OCI-LY7 (cell line): ENCODE results near the gene PIK3C2A. TPM values are rescaled to one million over a fixed set of nuclear protein-coding genes. Genes with fewer than 3 reads are reported as not detected.

Source experiments
- BruUV-seq: library from RNA; stranded (reverse); fragments of 400-500 nt; replicated peaks from 2 replicates; lab custom pipeline; 2021; lab: Mats Ljungman, UMichigan
- CTCF ChIA-PET: fragments of 300-600 bp; sonication (Branson Sonifier 250); formaldehyde crosslinking; loops from one replicate; lab custom pipeline; 2022; ENCODE audit warnings: antibody characterized with exemption; ENCODE audit not compliant: unreplicated experiment; lab: Charles Lee
- POLR2A ChIA-PET: fragments of 300-600 bp; sonication (Branson Sonifier 250); formaldehyde crosslinking; loops from one replicate; lab custom pipeline; 2022; ENCODE audit warnings: antibody characterized with exemption; lab: Charles Lee
- DNase-seq: peaks from one replicate; pipeline ENCODE4 v3.0.0-alpha.2; 2015; ENCODE audit warnings: low spot score
- H2AFZ ChIP-seq: fragments of 200-600 bp; sonication (generic), shearing (Covaris generic); 2 replicates; pipeline ENCODE4 v1.6.1; 2014; ENCODE audit warnings: mild to moderate bottlenecking, antibody characterized with exemption, low read length, moderate library complexity
- H3K27ac ChIP-seq: fragments of 200-600 bp; sonication (generic); 2 replicates; pipeline ENCODE4 v1.5.1; 2014; ENCODE audit warnings: mixed run types, low read depth, mild to moderate bottlenecking, moderate library complexity, low read length, inconsistent platforms; ENCODE audit not compliant: poor library complexity, severe bottlenecking
- H3K36me3 ChIP-seq: fragments of 200-600 bp; sonication (generic); 2 replicates; pipeline ENCODE4 v1.6.1; 2014; ENCODE audit warnings: mild to moderate bottlenecking, antibody characterized with exemption, low read length, moderate library complexity, mixed read lengths; ENCODE audit not compliant: insufficient read depth
- H3K4me1 ChIP-seq: fragments of 200-600 bp; sonication (generic); 2 replicates; pipeline ENCODE4 v1.5.1; 2014; ENCODE audit warnings: mild to moderate bottlenecking, low read length; ENCODE audit not compliant: insufficient read depth, poor library complexity, severe bottlenecking
- H3K4me2 ChIP-seq: fragments of 200-600 bp; sonication (generic); 2 replicates; pipeline ENCODE4 v1.6.1; 2014; ENCODE audit warnings: mild to moderate bottlenecking, low read length
- H3K4me3 ChIP-seq: fragments of 200-600 bp; sonication (generic); 2 replicates; pipeline ENCODE4 v1.5.1; 2014; ENCODE audit warnings: mild to moderate bottlenecking, low read depth, low read length; ENCODE audit not compliant: poor library complexity, severe bottlenecking
- H3K79me2 ChIP-seq: fragments of 200-600 bp; sonication (generic); 2 replicates; pipeline ENCODE4 v1.6.1; 2016; ENCODE audit warnings: low read depth, mild to moderate bottlenecking, low read length, moderate library complexity, mixed read lengths; ENCODE audit not compliant: insufficient read depth
- H3K9me2 ChIP-seq: fragments of 200-600 bp; sonication (generic); 2 replicates; pipeline ENCODE4 v1.6.1; 2016; ENCODE audit warnings: mild to moderate bottlenecking, low read length, mixed read lengths; ENCODE audit not compliant: insufficient read depth
- H3K9me3 ChIP-seq: fragments of 200-600 bp; sonication (generic); 2 replicates; pipeline ENCODE4 v1.6.1; 2014; ENCODE audit warnings: mild to moderate bottlenecking, mixed run types, low read length, mixed read lengths
- H4K20me1 ChIP-seq: fragments of 200-600 bp; sonication (generic); 2 replicates; pipeline ENCODE4 v1.6.1; 2014; ENCODE audit warnings: mild to moderate bottlenecking, antibody characterized with exemption, low read length, moderate library complexity, mixed read lengths; ENCODE audit not compliant: insufficient read depth
- EZH2phosphoT487 ChIP-seq: fragments of 200-600 bp; sonication (generic); IDR thresholded peaks from 2 replicates; pipeline ENCODE4 v1.6.1; 2018; ENCODE audit warnings: low read depth, borderline replicate concordance, mild to moderate bottlenecking, mixed run types, antibody characterized with exemption, low read length, moderate library complexity, mixed read lengths
- intact Hi-C: fragments of 100-400 bp; cut with micrococcal nuclease; formaldehyde crosslinking; loops from one replicate; pipeline ENCODE4 v1.10.0; 2022; ENCODE audit not compliant: unreplicated experiment
- total RNA-seq, 2 experiments: library from RNA; depleted of rRNA in 1 of 2; stranded (reverse); fragments of >200 nt in 1 of 2; shearing (Covaris generic) in 1 of 2; gene quantifications; 2 replicates each; pipeline ENCODE4 v1.2.3, GENCODE V29; 2014 to 2022
- TF ChIP-seq, protein P1 (sequence below): fragments of 200-600 bp; sonication (generic); conservative IDR thresholded peaks from 2 replicates; pipeline ENCODE4 v1.5.1; 2014; ENCODE audit warnings: mild to moderate bottlenecking, antibody characterized with exemption, low read length, moderate library complexity, mixed read lengths

PIK3C2A gene
- total RNA-seq, 2 experiments from 2014 or later: 17.4 to 41.8 TPM

DNA sequence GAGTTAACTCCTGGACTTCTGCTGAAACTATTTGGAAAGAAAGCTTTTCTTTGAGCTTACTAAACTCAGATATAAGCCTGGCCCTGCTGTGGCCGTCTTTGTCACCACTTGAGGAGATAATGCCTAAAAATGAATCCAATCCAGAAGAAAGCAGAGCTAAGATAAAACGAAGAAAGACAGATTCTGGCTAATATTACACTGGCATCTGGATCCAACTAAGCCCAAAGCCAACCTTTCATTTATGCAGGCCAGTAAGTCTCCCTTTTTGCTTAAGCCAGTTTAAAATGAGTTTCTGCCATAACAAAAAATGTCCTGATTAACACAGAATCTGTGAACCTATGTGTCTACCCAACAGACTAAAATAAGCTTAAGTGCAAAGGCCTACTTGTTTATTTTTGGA is 34.5 kb downstream of the PIK3C2A start:
- CTCF ChIA-PET: no interaction called here
- H3K79me2 ChIP-seq: peaks cover 46% of the 10 kb centered on the region

GRCh38 chr11:17171916-17172315 is 35.9 kb downstream of the PIK3C2A start:
- Histone ChIP-seq H2AFZ (no peak overlapping the region), H3K4me1 (peaks cover 13% of the 10 kb centered on the region), H3K27ac (no peak overlapping the region), H3K9me3 (no peaks in the 10 kb centered on the region), H3K4me2 (no peak overlapping the region), H3K36me3 (peaks cover 26% of the 10 kb centered on the region), H3K9me2 (no peaks in the 10 kb centered on the region), H3K4me3 (no peak overlapping the region), H4K20me1 (no peaks in the 10 kb centered on the region), H3K79me2 (peaks cover 42% of the 10 kb centered on the region)
- ChIA-PET CTCF (no interaction called here), POLR2A (interaction anchor here (0.6 to 1.5 kb wide), 3 partner anchors 13 to 38 kb away, joined by 4 to 5 read pairs (median 4); no protein-coding TSS in a partner anchor)
- no peak for DNase-seq
- TF ChIP-seq, protein P1, sequence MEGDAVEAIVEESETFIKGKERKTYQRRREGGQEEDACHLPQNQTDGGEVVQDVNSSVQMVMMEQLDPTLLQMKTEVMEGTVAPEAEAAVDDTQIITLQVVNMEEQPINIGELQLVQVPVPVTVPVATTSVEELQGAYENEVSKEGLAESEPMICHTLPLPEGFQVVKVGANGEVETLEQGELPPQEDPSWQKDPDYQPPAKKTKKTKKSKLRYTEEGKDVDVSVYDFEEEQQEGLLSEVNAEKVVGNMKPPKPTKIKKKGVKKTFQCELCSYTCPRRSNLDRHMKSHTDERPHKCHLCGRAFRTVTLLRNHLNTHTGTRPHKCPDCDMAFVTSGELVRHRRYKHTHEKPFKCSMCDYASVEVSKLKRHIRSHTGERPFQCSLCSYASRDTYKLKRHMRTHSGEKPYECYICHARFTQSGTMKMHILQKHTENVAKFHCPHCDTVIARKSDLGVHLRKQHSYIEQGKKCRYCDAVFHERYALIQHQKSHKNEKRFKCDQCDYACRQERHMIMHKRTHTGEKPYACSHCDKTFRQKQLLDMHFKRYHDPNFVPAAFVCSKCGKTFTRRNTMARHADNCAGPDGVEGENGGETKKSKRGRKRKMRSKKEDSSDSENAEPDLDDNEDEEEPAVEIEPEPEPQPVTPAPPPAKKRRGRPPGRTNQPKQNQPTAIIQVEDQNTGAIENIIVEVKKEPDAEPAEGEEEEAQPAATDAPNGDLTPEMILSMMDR: no peak
- no peak for TF ChIP-seq EZH2phosphoT487
- intact Hi-C loops: no loop called here
- no TSS peak for BruUV-seq

More for the DNA sequence above, 34.5 kb downstream of the PIK3C2A start:
- Histone ChIP-seq H3K4me1 (peaks cover 13% of the 10 kb centered on the region), H3K27ac (no peak overlapping the region), H3K4me3 (no peak overlapping the region), H3K9me3 (no peaks in the 10 kb centered on the region), H3K4me2 (no peak overlapping the region), H4K20me1 (no peaks in the 10 kb centered on the region), H2AFZ (no peak overlapping the region), H3K36me3 (peaks cover 16% of the 10 kb centered on the region), H3K9me2 (no peaks in the 10 kb centered on the region)
- TF ChIP-seq, protein P1: no peak
- TF ChIP-seq EZH2phosphoT487: no peak
- BruUV-seq: no TSS peak
- no peak for DNase-seq
- intact Hi-C loops: no loop called here
- POLR2A ChIA-PET: interaction anchor here (0.6 to 1.5 kb wide), 7 partner anchors 9 to 102 kb away, joined by 3 to 5 read pairs (median 4); partner anchors contain the start of gene PIK3C2A

DNA sequence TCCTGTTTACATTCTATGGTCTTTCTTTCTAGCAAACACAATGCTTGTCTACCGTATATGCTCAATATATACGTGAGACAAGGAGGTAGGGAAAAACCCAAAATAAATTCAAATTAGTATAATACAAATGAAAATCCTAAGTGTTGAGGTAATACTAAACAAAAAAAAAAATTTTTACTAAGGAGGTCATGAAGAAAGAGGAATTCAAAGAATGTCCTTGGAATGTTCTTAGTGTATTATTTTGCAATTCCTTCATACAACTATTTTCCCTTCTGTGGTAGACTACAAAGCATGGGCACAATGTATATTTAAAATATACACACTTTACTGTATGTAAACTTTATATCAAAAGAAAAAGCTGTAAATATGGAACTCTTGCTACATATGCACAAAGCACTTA is 36.4 kb downstream of the PIK3C2A start:
- Histone ChIP-seq H3K9me2 (no peaks in the 10 kb centered on the region), H3K9me3 (no peaks in the 10 kb centered on the region), H3K4me1 (peaks cover 13% of the 10 kb centered on the region), H3K36me3 (peaks cover 26% of the 10 kb centered on the region), H3K79me2 (peaks cover 39% of the 10 kb centered on the region), H3K4me2 (no peak overlapping the region), H3K4me3 (no peak overlapping the region), H3K27ac (no peak overlapping the region), H2AFZ (no peak overlapping the region), H4K20me1 (no peaks in the 10 kb centered on the region)
- intact Hi-C loops: no loop called here
- POLR2A ChIA-PET: interaction anchor here (0.6 kb wide), 2 partner anchors 38 to 160 kb away, joined by 3 to 4 read pairs; no protein-coding TSS in a partner anchor
- BruUV-seq: no TSS peak
- TF ChIP-seq, protein P1: no peak
- no peak for TF ChIP-seq EZH2phosphoT487
- CTCF ChIA-PET: no interaction called here
- DNase-seq: no peak
